Cardiac muscle cell (in vitro differentiated cells and primary cell): ENCODE data around the gene PIAS2. TPM values are rescaled to one million over a fixed set of nuclear protein-coding genes. Genes with fewer than 3 reads are reported as not detected.

Source experiments
- DNase-seq, 2 donors: peaks; one replicate each; pipeline versions ENCODE4 v3.0.0 to v3.0.0-alpha.2; 2010 to 2017; ENCODE audit warnings: low read depth in 1 of 2, low spot score in 1 of 2
- H3K27ac ChIP-seq: fragments of 200-600 bp; sonication (generic); 2 replicates; pipeline ENCODE4 v1.5.1; 2016
- H3K27me3 ChIP-seq: fragments of 200-600 bp; sonication (generic); 2 replicates; pipeline ENCODE4 v1.6.0; 2016; ENCODE audit warnings: control low read depth
- H3K36me3 ChIP-seq: fragments of 200-600 bp; sonication (generic); 2 replicates; pipeline ENCODE4 v1.5.1; 2016; ENCODE audit warnings: control low read depth
- H3K4me1 ChIP-seq: fragments of 200-600 bp; sonication (generic); 2 replicates; pipeline ENCODE4 v1.8.1; 2017; ENCODE audit warnings: low read depth, mild to moderate bottlenecking, mixed run types
- H3K4me3 ChIP-seq: fragments of 200-600 bp; sonication (generic); 2 replicates; pipeline ENCODE4 v1.5.1; 2016; ENCODE audit warnings: mild to moderate bottlenecking
- H3K9me3 ChIP-seq: fragments of 200-600 bp; sonication (generic); 2 replicates; pipeline ENCODE4 v1.5.1; 2017; ENCODE audit warnings: low read depth, mild to moderate bottlenecking, control low read depth
- CTCF ChIP-seq: IDR thresholded peaks from 2 replicates; pipeline ENCODE4 v1.5.1; 2012; ENCODE audit warnings: low read depth, mild to moderate bottlenecking, low read length
- polyA plus RNA-seq: library from polyadenylated mRNA; unstranded; fragments of >200 nt; fragmentation: Nextera tagmentation; extraction: Ambion mirVana; gene quantifications from 2 replicates; pipeline ENCODE4 v1.2.1, GENCODE V29; 2016
- total RNA-seq: library from RNA; depleted of rRNA; stranded (reverse); fragments of >200 nt; gene quantifications from 2 replicates; pipeline ENCODE4 v1.2.3, GENCODE V29; 2016

Gene PIAS2
- total and polyA plus RNA-seq, 2 experiments from 2014 or later: 32.3 to 37.8 TPM

- no peak for DNase-seq
- Histone ChIP-seq H3K27ac (no peak overlapping the region), H3K27me3 (no peaks in the 10 kb centered on the region), H3K4me1 (no peaks in the 10 kb centered on the region), H3K36me3 (no peaks in the 10 kb centered on the region), H3K4me3 (no peak overlapping the region), H3K9me3 (no peaks in the 10 kb centered on the region)
- TF ChIP-seq CTCF: no peak
Measured at GRCh38 chr18:46794607-46795006, 122.7 kb downstream of the PIAS2 start.

GRCh38 chr18:46793565-46793964 lies 123.7 kb downstream of the PIAS2 start:
- no peaks in the 10 kb centered on the region for H3K36me3 ChIP-seq
- H3K27me3 ChIP-seq: no peaks in the 10 kb centered on the region
- no peak overlapping the region for H3K4me3 ChIP-seq
- H3K9me3 ChIP-seq: no peaks in the 10 kb centered on the region
- no peak for TF ChIP-seq CTCF
- H3K27ac ChIP-seq: no peak overlapping the region
- no peaks in the 10 kb centered on the region for H3K4me1 ChIP-seq
- DNase-seq: peak in 1 of 2 donors; percentile 9

GRCh38 chr18:46789088-46789487 lies 128.2 kb downstream of the PIAS2 start:
- H3K9me3 ChIP-seq: no peaks in the 10 kb centered on the region
- no peak overlapping the region for H3K27ac ChIP-seq
- no peak overlapping the region for H3K4me3 ChIP-seq
- DNase-seq: no peak
- H3K27me3 ChIP-seq: no peaks in the 10 kb centered on the region
- no peaks in the 10 kb centered on the region for H3K4me1 ChIP-seq
- TF ChIP-seq CTCF: no peak
- H3K36me3 ChIP-seq: no peaks in the 10 kb centered on the region

- H3K27me3 ChIP-seq: no peaks in the 10 kb centered on the region
- no peaks in the 10 kb centered on the region for H3K4me1 ChIP-seq
- no peaks in the 10 kb centered on the region for H3K36me3 ChIP-seq
- H3K27ac ChIP-seq: no peak overlapping the region
- no peaks in the 10 kb centered on the region for H3K9me3 ChIP-seq
- DNase-seq: no peak
- no peak overlapping the region for H3K4me3 ChIP-seq
- no peak for TF ChIP-seq CTCF
Measured at GRCh38 chr18:46787674-46788073, 129.6 kb downstream of the PIAS2 start.

- no peaks in the 10 kb centered on the region for H3K36me3 ChIP-seq
- no peak overlapping the region for H3K4me3 ChIP-seq
- TF ChIP-seq CTCF: no peak
- H3K9me3 ChIP-seq: no peaks in the 10 kb centered on the region
- peak in 1 of 2 donors; percentile 10 for DNase-seq
- H3K27me3 ChIP-seq: no peaks in the 10 kb centered on the region
- no peaks in the 10 kb centered on the region for H3K4me1 ChIP-seq
- no peak overlapping the region for H3K27ac ChIP-seq
Measured at GRCh38 chr18:46772357-46772756, 144.9 kb downstream of the PIAS2 start.

- no peak for TF ChIP-seq CTCF
- H3K36me3 ChIP-seq: no peaks in the 10 kb centered on the region
- no peaks in the 10 kb centered on the region for H3K27me3 ChIP-seq
- no peak overlapping the region for H3K27ac ChIP-seq
- DNase-seq: no peak
- H3K4me3 ChIP-seq: no peak overlapping the region
- no peaks in the 10 kb centered on the region for H3K9me3 ChIP-seq
- H3K4me1 ChIP-seq: no peaks in the 10 kb centered on the region
Measured at GRCh38 chr18:46771141-46771540, 146.2 kb downstream of the PIAS2 start.
